GM12891 (cell line): Measurements from ENCODE around the gene GID8.

ENCODE experiments used
- DNase-seq: peaks from one replicate; pipeline ENCODE4 v3.0.0; 2011; ENCODE audit warnings: low spot score; ENCODE audit not compliant: insufficient read length
- FAIRE-seq: peaks from 2 replicates; lab custom pipeline; 2011; peaks lifted over from hg19 to GRCh38; lab: Jason Lieb, UNC
- PAX5 ChIP-seq: IDR thresholded peaks from 2 replicates; pipeline ENCODE4 v1.6.1; 2011; ENCODE audit warnings: low read length, moderate library complexity, mild to moderate bottlenecking; ENCODE audit not compliant: insufficient read depth, severe bottlenecking
- POLR2A ChIP-seq: IDR thresholded peaks from 2 replicates; pipeline ENCODE4 v1.6.1; 2011; ENCODE audit warnings: low read depth, low read length, control low read depth
- POLR2AphosphoS5 ChIP-seq: IDR thresholded peaks from 2 replicates; pipeline ENCODE4 v1.6.1; 2011; ENCODE audit warnings: low read depth, low read length, control low read depth
- POU2F2 ChIP-seq: IDR thresholded peaks from 2 replicates; pipeline ENCODE4 v1.6.1; 2011; ENCODE audit warnings: low read depth, mild to moderate bottlenecking, control low read depth, low read length, moderate library complexity
- SPI1 ChIP-seq: IDR thresholded peaks from 2 replicates; pipeline ENCODE4 v1.6.1; 2011; ENCODE audit warnings: low read depth, low read length, control low read depth
- TAF1 ChIP-seq: IDR thresholded peaks from 2 replicates; pipeline ENCODE4 v1.6.1; 2011; ENCODE audit warnings: low read depth, low read length, control low read depth

The GID8 gene

GRCh38 chr20:62902926-62903615 is 34.9 kb upstream of the GID8 start:
- TF ChIP-seq POLR2A (no peak), POU2F2 (no peak), TAF1 (no peak), POLR2AphosphoS5 (peak; percentile 61), SPI1 (no peak)
- no peak for FAIRE-seq
- no peak for DNase-seq

GRCh38 chr20:62905536-62906117 is 32.3 kb upstream of the GID8 start:
- TF ChIP-seq TAF1, result no peak
- no peak for TF ChIP-seq PAX5
- TF ChIP-seq POLR2A, result no peak
- DNase-seq (no peak), FAIRE-seq (no peak)

- TF ChIP-seq POLR2A (no peak), POU2F2 (no peak), POLR2AphosphoS5 (no peak), SPI1 (no peak), TAF1 (no peak), PAX5 (no peak)
- FAIRE-seq, result no peak
- DNase-seq, result no peak
Measured at GRCh38 chr20:62906209-62906608, 31.7 kb upstream of the GID8 start.

GRCh38 chr20:62906647-62907375 is 31.1 kb upstream of the GID8 start:
- TF ChIP-seq POLR2AphosphoS5, result no peak
- TF ChIP-seq SPI1, result no peak
- no peak for TF ChIP-seq PAX5
- no peak for TF ChIP-seq POLR2A
- TF ChIP-seq TAF1, result no peak
- DNase-seq, result no peak
- FAIRE-seq, result no peak

GRCh38 chr20:62907384-62908317 is 30.3 kb upstream of the GID8 start:
- DNase-seq (peak; percentile 43), FAIRE-seq (no peak)
- TF ChIP-seq TAF1, result no peak
- TF ChIP-seq SPI1, result peak; percentile 52

GRCh38 chr20:62908971-62909791 is 28.8 kb upstream of the GID8 start:
- TF ChIP-seq PAX5 (no peak), POLR2A (peak; percentile 21; the same call in 1 of the 2 replicates)
- DNase-seq, result no peak
- no peak for FAIRE-seq

- TF ChIP-seq POLR2AphosphoS5 (peak; percentile 50; the same call in 1 of the 2 replicates), SPI1 (no peak)
- FAIRE-seq, result no peak
- DNase-seq, result no peak
Measured at GRCh38 chr20:62910217-62910766, 27.7 kb upstream of the GID8 start.

GRCh38 chr20:62910777-62911497 is 27.0 kb upstream of the GID8 start:
- DNase-seq, result no peak
- no peak for FAIRE-seq

More at GRCh38 chr20:62910777-62911497, 27.0 kb upstream of the GID8 start:
- TF ChIP-seq POLR2A (no peak), PAX5 (no peak), SPI1 (no peak), POLR2AphosphoS5 (no peak), TAF1 (no peak), POU2F2 (no peak)
